HepG2 (cell line): ENCODE results near the gene SYCE3. TPM values are rescaled to one million over a fixed set of nuclear protein-coding genes. Genes with fewer than 3 reads are reported as not detected.
A peak's percentile ranks its signal among the peaks of the same experiment; 100 is the strongest.

ENCODE experiments used
- AKAP8 ChIP-seq: sonication (generic); formaldehyde crosslinking; IDR thresholded peaks from 2 replicates; pipeline ENCODE4 v1.5.1; 2020; ENCODE audit warnings: mild to moderate bottlenecking, missing genetic modification reagents
- ATF7-NPFF ChIP-seq: sonication (generic); formaldehyde crosslinking; IDR thresholded peaks from 2 replicates; pipeline ENCODE4 v1.8.1; 2023; ENCODE audit warnings: mild to moderate bottlenecking, low read depth, missing genetic modification reagents, moderate library complexity
- GATA4 ChIP-seq: sonication (generic); IDR thresholded peaks from 2 replicates; pipeline ENCODE4 v1.6.1; 2016; ENCODE audit warnings: antibody characterized with exemption, low read depth, borderline replicate concordance
- IRF9 ChIP-seq: sonication (generic); formaldehyde crosslinking; IDR thresholded peaks from 2 replicates; pipeline ENCODE4 v1.8.0; 2022; ENCODE audit warnings: missing genetic modification reagents, mild to moderate bottlenecking, borderline replicate concordance
- KAT2B ChIP-seq: fragments of 150-350 bp; IDR thresholded peaks from 2 replicates; pipeline ENCODE4 v1.6.1; 2014; ENCODE audit warnings: low read depth, low read length, borderline replicate concordance
- LBX2 ChIP-seq: sonication (generic); formaldehyde crosslinking; IDR thresholded peaks from 2 replicates; pipeline ENCODE4 v1.5.0; 2020; ENCODE audit warnings: missing genetic modification reagents, mild to moderate bottlenecking, borderline replicate concordance
- MAZ ChIP-seq, 2 experiments: sonication (generic) in 1 of 2; formaldehyde crosslinking in 1 of 2; IDR thresholded peaks; 2 replicates each; pipeline versions ENCODE4 v1.5.0 to v1.6.1; 2012 to 2020; ENCODE audit warnings: low read depth in 2 of 2, mild to moderate bottlenecking in 2 of 2, borderline replicate concordance in 1 of 2, improper control_type of control experiment in 1 of 2, low read length in 1 of 2, missing genetic modification reagents in 1 of 2, moderate library complexity in 1 of 2
- MXD3 ChIP-seq: IDR thresholded peaks from 2 replicates; pipeline ENCODE4 v1.6.1; 2016; ENCODE audit warnings: mild to moderate bottlenecking, missing biosample characterization, missing genetic modification reagents
- NFATC3 ChIP-seq: sonication (generic); formaldehyde crosslinking; IDR thresholded peaks from 2 replicates; pipeline ENCODE4 v1.5.1; 2020; ENCODE audit warnings: mild to moderate bottlenecking, missing genetic modification reagents
- NFIB ChIP-seq: sonication (generic); formaldehyde crosslinking; IDR thresholded peaks from 2 replicates; pipeline ENCODE4 v1.9.0; 2021; ENCODE audit warnings: missing genetic modification reagents, mild to moderate bottlenecking, borderline replicate concordance
- RERE ChIP-seq: IDR thresholded peaks from 2 replicates; pipeline ENCODE4 v1.6.1; 2016; ENCODE audit warnings: low read depth, missing genetic modification reagents, missing compliant biosample characterization
- SSRP1 ChIP-seq: IDR thresholded peaks from 2 replicates; pipeline ENCODE4 v1.6.1; 2016; ENCODE audit warnings: control low read depth
- TFAP4 ChIP-seq: sonication (generic); IDR thresholded peaks from 2 replicates; pipeline ENCODE4 v1.6.1; 2016; ENCODE audit warnings: low read depth, borderline replicate concordance
- ZFP36L1 ChIP-seq: sonication (generic); formaldehyde crosslinking; IDR thresholded peaks from 2 replicates; pipeline ENCODE4 v1.8.0; 2022; ENCODE audit warnings: mild to moderate bottlenecking, missing genetic modification reagents, moderate library complexity
- ZNF12 ChIP-seq: sonication (generic); formaldehyde crosslinking; IDR thresholded peaks from 2 replicates; pipeline ENCODE4 v1.5.0; 2020; ENCODE audit warnings: missing genetic modification reagents
- ZNF605 ChIP-seq: sonication (generic); formaldehyde crosslinking; IDR thresholded peaks from 2 replicates; pipeline ENCODE4 v1.8.0; 2022; ENCODE audit warnings: mild to moderate bottlenecking, missing genetic modification reagents
- ZNF709 ChIP-seq: sonication (generic); formaldehyde crosslinking; IDR thresholded peaks from 2 replicates; pipeline ENCODE4 v1.5.0; 2020; ENCODE audit warnings: mild to moderate bottlenecking, missing genetic modification reagents
- ZSCAN31 ChIP-seq: sonication (generic); formaldehyde crosslinking; IDR thresholded peaks from 2 replicates; pipeline ENCODE4 v1.5.0; 2020; ENCODE audit warnings: low read depth, mild to moderate bottlenecking, missing genetic modification reagents
- polyA plus RNA-seq, 8 experiments: library from polyadenylated mRNA; depleted of rRNA in 3 of 8; stranded (reverse) in 7 of 8; unstranded in 1 of 8; fragments of >200 nt; fragmentation: Illumina TruSeq in 4 of 8; extraction: Trizol in 4 of 8; gene quantifications; 2 replicates each; pipeline versions ENCODE4 v1.2.1 to v1.2.3, GENCODE V29; 2011 to 2016; ENCODE audit warnings: low read depth in 4 of 8, missing spikeins in 1 of 8, mixed read lengths in 1 of 8; ENCODE audit not compliant: insufficient read depth in 1 of 8
- total RNA-seq, 5 experiments: library from RNA; depleted of rRNA; stranded (reverse); fragments of >200 nt; fragmentation: Illumina TruSeq; extraction: Trizol; gene quantifications; 2 replicates each; pipeline ENCODE4 v1.2.3, GENCODE V29; 2016; ENCODE audit warnings: low read depth in 1 of 5

The SYCE3 gene
- total and polyA plus RNA-seq, 2 of the 13 experiments (the other 11 are each of a cell fraction or from before 2014, with no cell fraction given) = not detected

- TF ChIP-seq LBX2 = 0 out of 2 replicates have a peak, but pooled peaks have one; percentile 76
- no peak for TF ChIP-seq SSRP1 (CRISPR knock-in tag)
- peak; percentile 15; the same call in 1 of the 2 replicates for TF ChIP-seq TFAP4
- TF ChIP-seq KAT2B = no peak
- TF ChIP-seq NFATC3 (CRISPR knock-in tag) = peak; percentile 65; the same call in 1 of the 2 replicates
- peak; percentile 60; the same call in 1 of the 2 replicates for TF ChIP-seq ZNF605 (CRISPR knock-in tag)
- TF ChIP-seq GATA4 = 0 out of 2 replicates have a peak, but pooled peaks have one; percentile 24
- peak; percentile 33; the same call in 1 of the 2 replicates for TF ChIP-seq ZNF709 (CRISPR knock-in tag)
- TF ChIP-seq RERE = peak; percentile 22; the same call in 1 of the 2 replicates
- TF ChIP-seq ATF7-NPFF (CRISPR knock-in tag) = no peak; the same call in none of the 2 replicates
- peak; percentile 52; the same call in 1 of the 2 replicates for TF ChIP-seq IRF9 (CRISPR knock-in tag)
- TF ChIP-seq ZSCAN31 = peak; percentile 92
- TF ChIP-seq ZNF12 (CRISPR knock-in tag) = peak; percentile 74; the same call in 1 of the 2 replicates
- TF ChIP-seq AKAP8 = peak; percentile 27; the same call in 1 of the 2 replicates
- peak; percentile 89; the same call in 1 of the 2 replicates for TF ChIP-seq ZFP36L1 (CRISPR knock-in tag)
- TF ChIP-seq MAZ (IDR thresholded peaks at IDR 0.05; ENCODE audit: borderline replicate concordance, low read depth, low read length) = peak; percentile 50; the same call in 1 of the 2 replicates
- TF ChIP-seq MAZ (CRISPR knock-in tag; IDR thresholded peaks at IDR 0.05; ENCODE audit: low read depth) = peak; percentile 98
- TF ChIP-seq MXD3 (CRISPR knock-in tag) = peak; percentile 61
- TF ChIP-seq NFIB (CRISPR knock-in tag) = no peak
These were observed 37.4 kb downstream of the SYCE3 start, which contains the start of gene SCO2 (continued) for GRCh38 chr22:50525104-50525857.
